KOPT-K1 (cell line): Measurements from ENCODE around the gene SLC35D1.
"Not testable (repeated sequence)": the region's sequence is repeated elsewhere in the genome, so short reads cannot be mapped to it uniquely, and the experiment has no call there.

ENCODE experiments used
- H3K27ac ChIP-seq: fragments of 200-600 bp; sonication (generic); 2 replicates; pipeline ENCODE4 v1.5.1; 2016; ENCODE audit warnings: antibody characterized with exemption, mild to moderate bottlenecking, low read depth, low read length; ENCODE audit not compliant: poor library complexity, severe bottlenecking
- H3K36me3 ChIP-seq: fragments of 200-600 bp; sonication (generic); 2 replicates; pipeline ENCODE4 v1.5.1; 2017; ENCODE audit warnings: antibody characterized with exemption, mild to moderate bottlenecking, low read length, moderate library complexity; ENCODE audit not compliant: insufficient read depth
- H3K9me3 ChIP-seq: fragments of 200-600 bp; sonication (generic); 2 replicates; pipeline ENCODE4 v1.5.1; 2017; ENCODE audit warnings: antibody characterized with exemption, low read length, mild to moderate bottlenecking; ENCODE audit not compliant: insufficient read depth, poor library complexity, severe bottlenecking

Gene SLC35D1

GRCh38 chr1:67053785-67054772, at the start of gene SLC35D1:
Gene SLC35D1 (minus strand): TSS chr1:67054148. CDS start chr1:67054013, 135 bp downstream.
- peaks cover 20% of the 10 kb centered on the region for H3K36me3 ChIP-seq
- no peaks in the 10 kb centered on the region for H3K9me3 ChIP-seq
- peak within 1 kb of the TSS; percentile 86 for H3K27ac ChIP-seq

- H3K36me3 ChIP-seq: no peaks in the 10 kb centered on the region
- H3K9me3 ChIP-seq: no peaks in the 10 kb centered on the region
- H3K27ac ChIP-seq: no peak overlapping the region
These were observed 49.6 kb upstream of the SLC35D1 start for GRCh38 chr1:67103548-67103947.

- Histone ChIP-seq H3K27ac (no peak overlapping the region), H3K9me3 (no peaks in the 10 kb centered on the region), H3K36me3 (no peaks in the 10 kb centered on the region)
These were observed 46.9 kb upstream of the SLC35D1 start for GRCh38 chr1:67100833-67101232.

- Histone ChIP-seq H3K27ac (no peak overlapping the region), H3K36me3 (no peaks in the 10 kb centered on the region), H3K9me3 (no peaks in the 10 kb centered on the region)
These were observed 43.4 kb upstream of the SLC35D1 start for GRCh38 chr1:67097305-67097704.

- Histone ChIP-seq H3K36me3 (no peaks in the 10 kb centered on the region), H3K27ac (no peak overlapping the region), H3K9me3 (no peaks in the 10 kb centered on the region)
These were observed 40.2 kb upstream of the SLC35D1 start for GRCh38 chr1:67094191-67094590.

GRCh38 chr1:67089685-67090208, 35.8 kb upstream of the SLC35D1 start:
- Histone ChIP-seq H3K36me3 (no peaks in the 10 kb centered on the region), H3K27ac (no peak overlapping the region), H3K9me3 (no peaks in the 10 kb centered on the region)

GRCh38 chr1:67088440-67088839, 34.5 kb upstream of the SLC35D1 start:
- Histone ChIP-seq H3K36me3 (no peaks in the 10 kb centered on the region), H3K27ac (no peak overlapping the region), H3K9me3 (no peaks in the 10 kb centered on the region)

GRCh38 chr1:67085326-67085725, 31.4 kb upstream of the SLC35D1 start:
- Histone ChIP-seq H3K36me3 (no peaks in the 10 kb centered on the region), H3K9me3 (no peaks in the 10 kb centered on the region), H3K27ac (no peak overlapping the region)

GRCh38 chr1:67084765-67085318, 30.9 kb upstream of the SLC35D1 start:
- no peak overlapping the region for H3K27ac ChIP-seq
- H3K36me3 ChIP-seq: no peaks in the 10 kb centered on the region
- H3K9me3 ChIP-seq: no peaks in the 10 kb centered on the region

- Histone ChIP-seq H3K36me3 (no peaks in the 10 kb centered on the region), H3K9me3 (no peaks in the 10 kb centered on the region), H3K27ac (no peak overlapping the region)
These were observed 24.3 kb upstream of the SLC35D1 start for GRCh38 chr1:67078291-67078690.

- Histone ChIP-seq H3K27ac (no peak overlapping the region), H3K36me3 (no peaks in the 10 kb centered on the region), H3K9me3 (no peaks in the 10 kb centered on the region)
These were observed 23.6 kb upstream of the SLC35D1 start for GRCh38 chr1:67077593-67077992.

GRCh38 chr1:67072749-67073148, 18.8 kb upstream of the SLC35D1 start:
- no peaks in the 10 kb centered on the region for H3K36me3 ChIP-seq
- H3K27ac ChIP-seq: no peak overlapping the region
- H3K9me3 ChIP-seq: peaks cover 7% of the 10 kb centered on the region

GRCh38 chr1:67067655-67068054, 13.7 kb upstream of the SLC35D1 start:
- peaks cover 12% of the 10 kb centered on the region for H3K9me3 ChIP-seq
- not testable (repeated sequence) for H3K27ac ChIP-seq, H3K36me3 ChIP-seq

- no peak overlapping the region for H3K27ac ChIP-seq
- H3K9me3 ChIP-seq: peaks cover 2% of the 10 kb centered on the region
- no peaks in the 10 kb centered on the region for H3K36me3 ChIP-seq
These were observed 8.5 kb upstream of the SLC35D1 start for GRCh38 chr1:67062412-67062811.

- Histone ChIP-seq H3K36me3 (no peaks in the 10 kb centered on the region), H3K9me3 (no peaks in the 10 kb centered on the region), H3K27ac (no peak overlapping the region)
These were observed 7.3 kb upstream of the SLC35D1 start for GRCh38 chr1:67061266-67061665.
